ENCODE results near the gene LKAAEAR1.

Gene LKAAEAR1

DNA sequence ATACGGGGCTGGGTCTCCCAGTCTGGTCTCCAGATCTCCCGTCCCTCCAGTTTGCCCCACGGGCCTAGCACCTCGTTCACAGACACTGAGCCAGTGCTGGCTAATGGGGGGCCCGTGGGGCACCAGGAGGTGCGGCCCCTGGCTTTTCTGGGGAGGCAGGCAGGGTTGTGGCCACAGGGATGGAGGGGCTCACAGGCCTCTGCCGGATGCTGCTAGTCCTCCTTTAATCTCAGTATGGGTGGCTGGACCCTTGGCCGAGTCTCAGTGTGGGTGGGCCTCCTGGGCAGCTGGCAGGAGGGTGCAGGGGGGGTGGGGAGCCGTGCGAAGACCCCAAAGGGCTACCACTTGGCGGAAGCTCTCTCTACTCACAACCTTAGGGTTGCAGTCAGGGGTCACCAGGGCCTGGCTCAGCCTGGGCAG, 33.2 kb downstream of the LKAAEAR1 start:
- no peak overlapping the region for H3K4me2 ChIP-seq (ENCODE audit: insufficient read depth, low read length)

DNA sequence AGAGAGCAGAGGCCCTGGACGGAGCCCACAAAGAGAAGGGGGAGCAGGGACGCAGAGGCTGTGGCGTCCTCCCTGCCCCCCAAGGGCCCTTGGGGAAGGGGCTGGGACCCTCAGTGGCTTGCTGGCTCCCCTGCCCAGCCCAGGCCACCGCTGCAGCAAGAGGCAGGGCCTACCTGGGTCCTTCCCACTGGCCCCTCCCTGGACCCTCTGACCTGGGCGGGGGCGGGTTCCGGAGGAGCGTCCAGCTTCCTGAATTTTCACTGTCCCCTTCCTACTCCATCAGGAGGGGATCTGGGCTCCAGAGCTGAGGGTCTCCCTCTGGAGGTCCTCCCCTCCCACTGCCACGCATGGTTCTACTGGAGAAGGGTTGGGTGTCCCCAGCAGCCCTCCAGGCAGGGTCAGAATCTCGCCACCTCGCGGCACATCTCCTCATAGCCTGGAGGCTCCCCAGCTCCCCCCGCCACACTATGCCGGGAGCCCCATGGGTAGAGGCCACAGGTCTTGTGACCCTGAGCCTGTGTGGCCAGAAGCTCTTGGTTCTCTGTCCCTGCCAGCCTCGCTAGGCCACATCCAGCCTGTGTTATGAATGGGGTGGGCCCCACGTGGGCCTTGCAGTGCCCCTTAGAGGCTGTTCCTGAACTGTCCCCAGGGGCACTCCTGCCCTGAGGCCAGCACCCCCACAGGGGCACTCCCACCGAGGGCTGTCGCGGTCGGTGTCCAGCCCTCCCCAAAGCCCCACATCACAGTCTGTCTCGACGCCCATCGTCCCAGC, 33.8 kb downstream of the LKAAEAR1 start:
- no peak overlapping the region for H3K4me3 ChIP-seq (ENCODE audit: low read depth in 1 of 2, low read length in 2 of 2)
- H3K27ac ChIP-seq (ENCODE audit: low read length) = no peak overlapping the region
- H3K79me2 ChIP-seq (ENCODE audit: insufficient read depth, low read length) = no peaks in the 10 kb centered on the region
- no peak overlapping the region for H3K4me2 ChIP-seq (ENCODE audit: insufficient read depth, low read length)
- no peaks in the 10 kb centered on the region for H3K27me3 ChIP-seq (ENCODE audit: insufficient read depth, low read length, poor library complexity)
- H3K9ac ChIP-seq (ENCODE audit: low read depth, low read length) = no peak overlapping the region
- ATAC-seq (ENCODE audit: insufficient read depth, low read depth) (no peak), DNase-seq (no peak)
- no peaks in the 10 kb centered on the region for H3K9me3 ChIP-seq (ENCODE audit: insufficient read depth, low read length, severe bottlenecking)
- H4K20me1 ChIP-seq (ENCODE audit: insufficient read depth, low read length) = no peaks in the 10 kb centered on the region
- no peaks in the 10 kb centered on the region for H3K36me3 ChIP-seq (ENCODE audit: insufficient read depth, low read length)
- no peak overlapping the region for H2AFZ ChIP-seq (ENCODE audit: low read depth, low read length)
- TF ChIP-seq, protein P1, sequence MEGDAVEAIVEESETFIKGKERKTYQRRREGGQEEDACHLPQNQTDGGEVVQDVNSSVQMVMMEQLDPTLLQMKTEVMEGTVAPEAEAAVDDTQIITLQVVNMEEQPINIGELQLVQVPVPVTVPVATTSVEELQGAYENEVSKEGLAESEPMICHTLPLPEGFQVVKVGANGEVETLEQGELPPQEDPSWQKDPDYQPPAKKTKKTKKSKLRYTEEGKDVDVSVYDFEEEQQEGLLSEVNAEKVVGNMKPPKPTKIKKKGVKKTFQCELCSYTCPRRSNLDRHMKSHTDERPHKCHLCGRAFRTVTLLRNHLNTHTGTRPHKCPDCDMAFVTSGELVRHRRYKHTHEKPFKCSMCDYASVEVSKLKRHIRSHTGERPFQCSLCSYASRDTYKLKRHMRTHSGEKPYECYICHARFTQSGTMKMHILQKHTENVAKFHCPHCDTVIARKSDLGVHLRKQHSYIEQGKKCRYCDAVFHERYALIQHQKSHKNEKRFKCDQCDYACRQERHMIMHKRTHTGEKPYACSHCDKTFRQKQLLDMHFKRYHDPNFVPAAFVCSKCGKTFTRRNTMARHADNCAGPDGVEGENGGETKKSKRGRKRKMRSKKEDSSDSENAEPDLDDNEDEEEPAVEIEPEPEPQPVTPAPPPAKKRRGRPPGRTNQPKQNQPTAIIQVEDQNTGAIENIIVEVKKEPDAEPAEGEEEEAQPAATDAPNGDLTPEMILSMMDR (IDR thresholded peaks at IDR 0.05; ENCODE audit: borderline replicate concordance, extremely low read depth, low read length, poor library complexity, severe bottlenecking) = no peak
- TF ChIP-seq EZH2 (IDR thresholded peaks at IDR 0.05; ENCODE audit: borderline replicate concordance, low read depth, low read length, severe bottlenecking) = no peak
- H3K4me1 ChIP-seq (ENCODE audit: insufficient read depth, low read length) = no peaks in the 10 kb centered on the region

More for the DNA sequence above, 33.2 kb downstream of the LKAAEAR1 start:
- Histone ChIP-seq H3K27ac (ENCODE audit: low read length) (no peak overlapping the region), H2AFZ (ENCODE audit: low read depth, low read length) (no peak overlapping the region), H3K36me3 (ENCODE audit: insufficient read depth, low read length) (no peaks in the 10 kb centered on the region), H4K20me1 (ENCODE audit: insufficient read depth, low read length) (no peaks in the 10 kb centered on the region), H3K9ac (ENCODE audit: low read depth, low read length) (no peak overlapping the region), H3K27me3 (ENCODE audit: insufficient read depth, low read length, poor library complexity) (no peaks in the 10 kb centered on the region), H3K79me2 (ENCODE audit: insufficient read depth, low read length) (no peaks in the 10 kb centered on the region), H3K9me3 (ENCODE audit: insufficient read depth, low read length, severe bottlenecking) (no peaks in the 10 kb centered on the region), H3K4me3 (ENCODE audit: low read depth in 1 of 2, low read length in 2 of 2) (no peak overlapping the region), H3K4me1 (ENCODE audit: insufficient read depth, low read length) (no peaks in the 10 kb centered on the region)
- no peak for ATAC-seq (ENCODE audit: insufficient read depth, low read depth)
- no peak for DNase-seq
- TF ChIP-seq, protein P1 (IDR thresholded peaks at IDR 0.05; ENCODE audit: borderline replicate concordance, extremely low read depth, low read length, poor library complexity, severe bottlenecking) = no peak
- TF ChIP-seq EZH2 (IDR thresholded peaks at IDR 0.05; ENCODE audit: borderline replicate concordance, low read depth, low read length, severe bottlenecking) = no peak

DNA sequence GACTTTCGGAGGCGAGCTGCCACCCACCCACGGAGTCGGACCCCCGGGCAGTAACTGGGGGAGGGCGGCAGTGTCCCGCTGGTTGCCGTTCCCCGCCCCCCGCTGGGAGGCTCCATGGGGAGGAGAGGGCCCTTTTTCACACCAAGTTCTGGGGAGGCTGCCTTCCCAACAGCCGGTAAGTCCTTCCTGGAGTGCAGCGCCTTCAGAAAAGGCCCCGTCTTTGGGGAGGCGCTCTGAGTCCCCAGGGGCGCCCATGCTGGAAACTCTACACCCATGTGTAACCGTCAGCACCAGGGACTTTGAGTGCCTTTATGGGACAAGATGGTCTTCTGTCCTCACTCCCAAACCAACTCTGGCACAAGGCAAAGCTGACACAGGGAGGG, 34.3 kb downstream of the LKAAEAR1 start:
- no peak for ATAC-seq (ENCODE audit: insufficient read depth, low read depth)
- Histone ChIP-seq H3K36me3 (ENCODE audit: insufficient read depth, low read length) (no peaks in the 10 kb centered on the region), H3K9me3 (ENCODE audit: insufficient read depth, low read length, severe bottlenecking) (no peaks in the 10 kb centered on the region), H3K4me3 (ENCODE audit: low read depth in 1 of 2, low read length in 2 of 2) (no peak overlapping the region), H3K4me2 (ENCODE audit: insufficient read depth, low read length) (no peak overlapping the region), H3K27me3 (ENCODE audit: insufficient read depth, low read length, poor library complexity) (no peaks in the 10 kb centered on the region), H3K9ac (ENCODE audit: low read depth, low read length) (no peak overlapping the region), H3K27ac (ENCODE audit: low read length) (no peak overlapping the region), H3K79me2 (ENCODE audit: insufficient read depth, low read length) (no peaks in the 10 kb centered on the region), H4K20me1 (ENCODE audit: insufficient read depth, low read length) (no peaks in the 10 kb centered on the region), H2AFZ (ENCODE audit: low read depth, low read length) (no peak overlapping the region), H3K4me1 (ENCODE audit: insufficient read depth, low read length) (no peaks in the 10 kb centered on the region)
- no peak for TF ChIP-seq EZH2 (IDR thresholded peaks at IDR 0.05; ENCODE audit: borderline replicate concordance, low read depth, low read length, severe bottlenecking)
- TF ChIP-seq, protein P1 (IDR thresholded peaks at IDR 0.05; ENCODE audit: borderline replicate concordance, extremely low read depth, low read length, poor library complexity, severe bottlenecking) = no peak
- DNase-seq = no peak
